ENCODE measurements around the gene PTCH2.
A peak's percentile ranks its signal among the peaks of the same experiment; 100 is the strongest.

The PTCH2 gene

DNA sequence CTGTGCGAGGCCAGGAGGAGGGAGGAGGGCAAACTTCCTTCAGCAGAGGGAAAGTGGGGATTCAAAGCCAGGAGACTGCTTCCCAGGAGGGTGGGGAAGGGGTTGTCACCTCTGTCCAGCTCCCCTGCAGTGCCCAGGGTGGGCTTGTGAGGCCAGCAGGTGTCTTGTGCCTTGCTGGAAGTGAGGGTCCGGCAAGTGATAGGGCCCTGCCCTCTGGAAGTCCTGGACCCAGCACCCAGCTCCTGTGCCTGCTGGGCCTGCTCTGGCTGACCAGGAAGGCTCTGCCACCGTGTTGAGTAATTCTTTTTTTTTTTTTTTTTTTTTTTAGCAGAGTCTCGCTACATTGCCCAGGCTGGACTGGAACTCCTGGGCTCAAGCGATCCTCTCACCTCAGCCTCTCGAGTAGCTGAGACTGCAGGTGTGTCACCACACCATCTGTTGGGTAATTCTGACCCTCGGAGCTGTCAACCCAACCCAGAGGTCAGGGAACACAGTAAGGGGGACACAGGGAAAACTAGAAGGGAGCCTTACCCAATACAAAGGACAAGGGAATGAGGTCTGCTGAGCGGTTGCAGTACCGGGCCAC lies 56.1 kb downstream of the PTCH2 start:
- Histone ChIP-seq H3K4me1 (ENCODE audit: control insufficient read depth, insufficient read depth, low read length) (peaks cover 32% of the 10 kb centered on the region), H3K27me3 (ENCODE audit: control insufficient read depth, insufficient read depth, low read length) (peaks cover 3% of the 10 kb centered on the region), H3K9ac (ENCODE audit: low read length) (no peak overlapping the region), H3K9me3 (ENCODE audit: control insufficient read depth, low read length) (no peaks in the 10 kb centered on the region), H3K4me3 (ENCODE audit: low read length) (no peak overlapping the region), H3K36me3 (ENCODE audit: control insufficient read depth, insufficient read depth, low read length) (no peaks in the 10 kb centered on the region)

DNA sequence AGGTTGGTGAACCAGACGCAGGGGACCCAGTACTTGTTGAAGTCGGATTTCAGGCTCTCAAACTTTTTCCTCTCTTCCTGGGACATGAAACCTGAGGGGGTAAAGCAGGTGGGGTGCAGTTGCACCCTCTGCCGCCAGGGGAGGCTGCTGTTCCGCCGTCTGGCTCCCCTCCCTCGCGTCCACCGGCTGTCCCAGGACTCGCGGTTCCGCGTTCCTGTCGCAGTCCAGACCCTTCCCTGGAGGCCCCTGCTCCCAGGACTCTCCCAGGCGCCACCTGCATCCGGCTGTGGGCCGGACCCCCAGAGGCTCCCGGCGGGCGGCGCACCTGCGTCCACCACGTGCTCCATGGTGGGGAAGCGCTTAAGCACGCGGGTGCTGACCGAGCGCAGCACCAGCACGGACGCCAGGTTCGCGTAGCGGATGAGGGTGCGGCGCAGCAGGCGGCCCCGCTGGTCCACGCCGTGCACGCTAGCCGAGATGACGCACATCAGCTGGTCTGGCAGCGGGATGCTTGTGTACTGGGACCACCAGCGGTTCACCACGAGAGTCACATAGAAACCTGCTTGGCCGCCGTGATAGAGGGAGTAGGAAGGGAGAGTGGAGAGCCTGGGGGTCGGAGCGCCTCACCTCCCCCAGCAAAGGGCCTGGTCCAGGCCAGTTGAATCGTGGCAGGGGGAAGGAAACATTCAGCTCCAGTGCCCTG lies 56.8 kb downstream of the PTCH2 start:
- H3K36me3 ChIP-seq (ENCODE audit: control insufficient read depth, insufficient read depth, low read length): no peaks in the 10 kb centered on the region
- H3K9me3 ChIP-seq (ENCODE audit: control insufficient read depth, low read length): no peaks in the 10 kb centered on the region
- H3K4me1 ChIP-seq (ENCODE audit: control insufficient read depth, insufficient read depth, low read length): peaks cover 27% of the 10 kb centered on the region
- H3K4me3 ChIP-seq (ENCODE audit: low read length): peak overlapping the region; percentile 41
- H3K9ac ChIP-seq (ENCODE audit: low read length): peak overlapping the region; percentile 45
- peaks cover 3% of the 10 kb centered on the region for H3K27me3 ChIP-seq (ENCODE audit: control insufficient read depth, insufficient read depth, low read length)

DNA sequence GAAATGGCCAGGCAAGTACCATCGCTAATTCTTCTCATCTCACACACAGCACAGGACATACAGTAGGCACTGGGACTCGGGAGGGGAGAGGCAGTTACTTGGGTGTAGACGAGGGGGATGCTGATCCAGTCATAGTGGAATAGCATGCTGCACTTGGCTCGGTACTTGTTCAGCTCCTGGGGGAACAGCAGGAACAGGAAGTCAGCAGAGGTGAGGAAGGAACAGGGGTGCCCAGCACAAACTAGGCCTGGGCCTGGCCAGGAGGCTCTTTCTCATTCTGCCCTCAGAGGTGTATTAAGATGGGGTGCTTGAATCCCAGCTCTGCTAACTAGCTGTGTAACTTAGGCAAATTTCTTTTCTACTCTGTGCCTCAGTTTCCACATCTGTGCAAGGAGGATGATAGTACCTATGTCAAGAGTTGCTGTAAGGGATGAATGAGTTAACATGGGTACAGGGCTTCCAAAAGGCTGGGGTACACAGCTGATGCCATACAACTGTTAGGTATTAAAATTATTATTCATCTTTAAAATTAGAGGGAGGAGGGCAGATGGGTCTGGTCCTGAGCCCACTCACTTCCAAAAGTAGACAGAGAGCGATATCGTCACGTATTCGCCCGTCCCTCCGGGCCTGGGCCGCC lies 57.4 kb downstream of the PTCH2 start:
- no peaks in the 10 kb centered on the region for H3K9me3 ChIP-seq (ENCODE audit: control insufficient read depth, low read length)
- H3K4me1 ChIP-seq (ENCODE audit: control insufficient read depth, insufficient read depth, low read length): peaks cover 24% of the 10 kb centered on the region
- H3K4me3 ChIP-seq (ENCODE audit: low read length): peak overlapping the region; percentile 41
- peak overlapping the region; percentile 45 for H3K9ac ChIP-seq (ENCODE audit: low read length)
- H3K27me3 ChIP-seq (ENCODE audit: control insufficient read depth, insufficient read depth, low read length): peaks cover 3% of the 10 kb centered on the region
- H3K36me3 ChIP-seq (ENCODE audit: control insufficient read depth, insufficient read depth, low read length): no peaks in the 10 kb centered on the region

DNA sequence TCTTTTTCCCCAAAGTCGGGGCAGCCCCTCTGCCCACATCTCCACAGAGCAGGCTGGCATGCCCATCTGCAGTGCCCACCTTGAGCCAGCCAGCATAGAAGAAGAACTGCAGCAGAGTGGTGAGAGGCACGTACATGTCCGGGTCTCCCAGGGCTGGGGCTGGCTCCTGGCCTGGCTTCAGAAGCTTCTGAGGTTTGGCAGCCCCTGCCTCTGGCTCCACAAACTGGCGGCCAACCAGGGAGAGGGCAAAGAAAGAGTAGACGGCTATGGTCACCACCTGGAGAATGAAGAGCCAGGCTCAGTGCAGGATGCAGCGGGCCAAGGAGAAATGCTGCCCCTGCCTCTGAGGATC lies 58.0 kb downstream of the PTCH2 start:
- peaks cover 3% of the 10 kb centered on the region for H3K27me3 ChIP-seq (ENCODE audit: control insufficient read depth, insufficient read depth, low read length)
- no peaks in the 10 kb centered on the region for H3K36me3 ChIP-seq (ENCODE audit: control insufficient read depth, insufficient read depth, low read length)
- H3K4me1 ChIP-seq (ENCODE audit: control insufficient read depth, insufficient read depth, low read length): peaks cover 24% of the 10 kb centered on the region
- no peaks in the 10 kb centered on the region for H3K9me3 ChIP-seq (ENCODE audit: control insufficient read depth, low read length)
- H3K4me3 ChIP-seq (ENCODE audit: low read length): no peak overlapping the region
- H3K9ac ChIP-seq (ENCODE audit: low read length): peak overlapping the region; percentile 45

DNA sequence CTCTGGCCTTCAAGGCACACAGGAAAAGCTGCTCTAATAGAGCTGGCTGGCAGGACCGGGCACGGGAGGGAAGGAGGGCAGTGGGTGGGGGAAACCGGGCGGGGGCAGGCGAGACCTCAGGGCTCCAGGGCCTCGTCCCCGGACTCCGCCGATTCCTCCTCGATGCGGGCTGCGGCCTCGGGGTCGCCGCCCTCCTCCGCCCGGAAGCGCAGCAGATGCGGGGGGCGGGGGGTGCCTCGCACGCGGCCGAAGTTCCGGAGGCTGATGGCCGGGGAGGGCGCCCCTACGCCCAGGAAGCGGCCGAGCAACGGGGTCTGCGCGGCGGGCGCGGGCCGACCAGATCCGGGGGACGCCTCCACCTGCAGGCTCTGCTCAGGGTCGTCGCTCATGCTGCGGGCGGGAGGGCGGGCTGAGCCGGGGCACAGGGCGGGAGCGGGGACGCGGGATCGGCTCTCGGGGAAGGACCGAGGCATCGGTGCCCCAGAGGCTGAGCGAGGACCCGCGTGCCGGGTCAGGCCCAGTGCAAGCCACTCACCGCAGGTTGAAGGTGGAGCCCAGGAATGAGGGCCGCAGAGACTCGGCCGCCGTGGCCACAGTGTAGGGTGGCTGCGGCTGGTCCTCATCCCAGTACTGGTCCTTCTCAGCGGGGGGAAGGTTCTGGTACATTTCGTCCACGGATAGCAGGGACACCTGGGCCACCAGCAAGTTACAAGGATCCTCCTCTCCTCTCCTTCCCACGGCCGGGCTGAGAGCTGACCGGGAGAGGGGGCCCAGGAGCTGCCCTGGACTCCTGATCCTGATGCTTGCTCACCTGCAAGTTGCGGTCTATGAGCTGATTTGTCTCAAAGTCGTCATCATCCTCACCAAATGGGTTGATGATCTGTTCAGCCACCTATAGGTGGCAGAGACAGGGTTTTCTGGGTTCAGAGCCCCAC lies 58.7 kb downstream of the PTCH2 start:
- Histone ChIP-seq H3K27me3 (ENCODE audit: control insufficient read depth, insufficient read depth, low read length) (peaks cover 3% of the 10 kb centered on the region), H3K9me3 (ENCODE audit: control insufficient read depth, low read length) (no peaks in the 10 kb centered on the region), H3K36me3 (ENCODE audit: control insufficient read depth, insufficient read depth, low read length) (no peaks in the 10 kb centered on the region), H3K9ac (ENCODE audit: low read length) (peak overlapping the region; percentile 58), H3K4me1 (ENCODE audit: control insufficient read depth, insufficient read depth, low read length) (peaks cover 24% of the 10 kb centered on the region), H3K4me3 (ENCODE audit: low read length) (no peak overlapping the region)

DNA sequence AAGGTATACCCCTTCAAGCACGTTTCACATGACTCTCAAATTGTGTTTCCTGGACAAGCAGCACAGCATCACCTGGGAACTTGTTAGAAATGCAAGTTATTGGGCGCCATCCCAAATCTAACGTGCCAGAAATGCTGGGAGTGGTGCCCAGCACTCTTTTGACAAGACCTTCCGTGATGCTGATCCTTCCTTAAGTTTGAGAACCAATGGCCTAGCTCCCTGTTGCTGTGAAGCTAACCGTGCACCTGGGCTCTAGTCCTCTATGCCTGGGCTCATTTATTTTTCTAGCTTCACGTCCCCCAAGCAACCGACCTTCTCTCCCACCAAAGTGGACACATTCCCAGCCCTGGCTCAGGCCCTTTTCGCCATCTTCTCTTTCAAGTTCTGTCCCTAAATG lies 59.4 kb downstream of the PTCH2 start:
- no peaks in the 10 kb centered on the region for H3K9me3 ChIP-seq (ENCODE audit: control insufficient read depth, low read length)
- H3K4me1 ChIP-seq (ENCODE audit: control insufficient read depth, insufficient read depth, low read length): peaks cover 24% of the 10 kb centered on the region
- H3K4me3 ChIP-seq (ENCODE audit: low read length): no peak overlapping the region
- peaks cover 3% of the 10 kb centered on the region for H3K27me3 ChIP-seq (ENCODE audit: control insufficient read depth, insufficient read depth, low read length)
- no peaks in the 10 kb centered on the region for H3K36me3 ChIP-seq (ENCODE audit: control insufficient read depth, insufficient read depth, low read length)
- peak overlapping the region; percentile 58 for H3K9ac ChIP-seq (ENCODE audit: low read length)

DNA sequence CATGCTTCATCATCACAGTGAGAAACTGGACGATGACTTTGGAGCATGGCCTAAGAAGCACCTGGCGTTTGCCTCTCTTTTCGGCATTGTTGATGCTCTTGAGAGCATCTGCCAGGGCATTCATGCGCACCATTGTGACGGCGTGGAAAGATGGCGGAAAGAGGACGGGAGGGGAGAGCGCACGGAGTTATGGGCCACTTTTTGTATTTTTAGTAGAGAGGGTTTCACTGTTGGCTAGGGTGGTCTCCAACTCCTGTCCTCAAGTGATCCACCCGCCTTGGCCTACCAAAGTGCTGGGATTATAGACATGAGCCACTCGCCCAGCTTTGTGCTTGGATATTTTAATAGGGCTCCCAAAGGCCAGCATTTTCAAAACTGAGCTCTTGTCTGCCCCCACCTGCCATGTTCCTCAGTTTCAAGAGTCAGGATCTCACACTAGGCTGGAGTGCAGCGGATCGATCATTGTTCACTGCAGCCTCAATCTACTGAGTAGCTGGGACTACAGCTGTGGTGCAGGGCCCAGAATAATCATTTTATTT lies 62.4 kb downstream of the PTCH2 start:
- H3K9ac ChIP-seq (ENCODE audit: low read length): no peak overlapping the region
- peaks cover 30% of the 10 kb centered on the region for H3K4me1 ChIP-seq (ENCODE audit: control insufficient read depth, insufficient read depth, low read length)
- H3K9me3 ChIP-seq (ENCODE audit: control insufficient read depth, low read length): no peaks in the 10 kb centered on the region
- H3K36me3 ChIP-seq (ENCODE audit: control insufficient read depth, insufficient read depth, low read length): peaks cover 7% of the 10 kb centered on the region
- H3K27me3 ChIP-seq (ENCODE audit: control insufficient read depth, insufficient read depth, low read length): peaks cover 3% of the 10 kb centered on the region
- H3K4me3 ChIP-seq (ENCODE audit: low read length): no peak overlapping the region

DNA sequence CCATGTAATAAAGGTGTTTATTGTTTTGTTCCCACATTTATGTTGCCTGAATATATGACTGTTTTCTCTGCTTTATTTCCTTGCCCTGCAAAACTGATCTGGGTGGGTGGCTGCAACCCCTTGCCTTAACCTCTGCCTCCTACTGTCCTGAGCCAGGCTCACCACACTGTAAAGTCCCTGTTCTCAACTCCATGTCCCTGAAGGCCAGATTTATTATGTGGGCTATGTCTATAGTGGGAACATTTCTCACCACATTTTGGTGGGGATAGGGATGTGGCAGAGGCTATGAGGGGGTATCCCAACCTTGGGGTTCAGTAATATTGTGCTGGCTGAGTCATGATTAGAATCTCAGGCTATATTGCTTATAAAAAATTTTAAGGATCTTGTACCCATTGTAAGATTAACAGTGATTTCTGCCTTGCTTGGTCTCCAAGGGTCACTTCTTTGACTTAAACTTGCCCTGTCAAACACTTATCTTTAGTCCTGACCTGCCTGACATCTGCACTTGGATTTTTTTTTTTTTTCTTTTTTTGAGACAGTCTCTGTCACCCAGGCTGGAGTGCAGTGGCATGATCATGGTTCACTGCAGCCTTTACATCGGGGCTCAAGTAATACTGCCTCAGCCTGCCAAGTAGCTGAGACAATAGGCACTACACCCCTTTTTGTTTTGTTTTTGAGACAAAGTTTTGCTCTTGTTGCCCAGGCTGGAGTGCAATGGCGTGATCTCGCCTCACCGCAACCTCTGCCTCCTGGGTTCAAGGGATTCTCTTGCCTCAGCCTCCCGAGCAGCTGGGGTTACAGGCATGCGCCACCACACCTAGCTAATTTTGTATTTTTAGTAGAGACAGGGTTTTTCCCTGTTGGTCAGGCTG lies 64.1 kb downstream of the PTCH2 start:
- Histone ChIP-seq H3K4me3 (ENCODE audit: low read length) (no peak overlapping the region), H3K4me1 (ENCODE audit: control insufficient read depth, insufficient read depth, low read length) (peaks cover 17% of the 10 kb centered on the region), H3K9me3 (ENCODE audit: control insufficient read depth, low read length) (no peaks in the 10 kb centered on the region), H3K36me3 (ENCODE audit: control insufficient read depth, insufficient read depth, low read length) (peaks cover 7% of the 10 kb centered on the region), H3K27me3 (ENCODE audit: control insufficient read depth, insufficient read depth, low read length) (no peaks in the 10 kb centered on the region), H3K9ac (ENCODE audit: low read length) (no peak overlapping the region)

DNA sequence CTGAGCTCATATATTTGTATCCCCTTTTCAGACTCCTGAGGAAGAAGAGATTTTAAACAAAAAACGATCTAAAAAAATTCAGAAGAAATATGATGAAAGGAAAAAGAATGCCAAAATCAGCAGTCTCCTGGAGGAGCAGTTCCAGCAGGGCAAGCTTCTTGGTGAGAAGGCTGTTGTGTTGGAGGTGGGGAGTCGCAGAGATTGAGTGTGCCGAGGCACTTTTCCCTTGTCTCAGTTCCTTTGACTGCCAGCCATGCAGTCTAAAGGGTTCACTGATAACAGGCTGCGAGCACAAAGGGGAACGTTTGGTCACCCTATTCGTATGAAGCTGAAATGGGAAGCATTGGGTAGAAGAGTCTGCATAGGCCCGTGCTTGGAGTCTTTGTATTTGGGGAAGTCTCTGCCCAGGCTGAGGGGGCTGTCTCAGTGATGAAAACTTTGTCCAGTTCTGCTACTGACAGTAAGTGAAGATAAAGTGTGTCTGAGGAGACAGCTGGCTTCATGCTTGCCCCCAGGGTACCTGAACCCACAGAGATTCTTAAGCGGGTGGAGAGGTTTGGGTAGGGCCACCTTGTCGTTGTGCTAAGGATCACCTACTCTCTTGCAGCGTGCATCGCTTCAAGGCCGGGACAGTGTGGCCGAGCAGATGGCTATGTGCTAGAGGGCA lies 65.0 kb downstream of the PTCH2 start:
- H3K4me3 ChIP-seq (ENCODE audit: low read length): no peak overlapping the region
- no peak overlapping the region for H3K9ac ChIP-seq (ENCODE audit: low read length)
- no peaks in the 10 kb centered on the region for H3K9me3 ChIP-seq (ENCODE audit: control insufficient read depth, low read length)
- peaks cover 7% of the 10 kb centered on the region for H3K36me3 ChIP-seq (ENCODE audit: control insufficient read depth, insufficient read depth, low read length)
- peaks cover 13% of the 10 kb centered on the region for H3K4me1 ChIP-seq (ENCODE audit: control insufficient read depth, insufficient read depth, low read length)
- no peaks in the 10 kb centered on the region for H3K27me3 ChIP-seq (ENCODE audit: control insufficient read depth, insufficient read depth, low read length)

DNA sequence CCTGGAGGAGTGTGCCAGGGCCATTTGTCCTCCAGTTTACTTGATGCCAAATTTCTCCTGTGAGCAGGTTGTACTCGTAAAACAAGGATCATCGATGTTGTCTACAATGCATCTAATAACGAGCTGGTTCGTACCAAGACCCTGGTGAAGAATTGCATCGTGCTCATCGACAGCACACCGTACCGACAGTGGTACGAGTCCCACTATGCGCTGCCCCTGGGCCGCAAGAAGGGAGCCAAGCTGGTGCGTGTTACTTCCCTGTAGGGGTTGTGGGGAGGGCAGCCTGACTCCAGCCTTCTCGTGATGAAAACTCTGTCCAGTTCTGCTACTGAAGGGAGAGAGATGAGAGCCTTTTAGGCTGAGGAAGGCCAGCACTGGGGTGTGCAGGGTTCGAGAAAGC lies 65.5 kb downstream of the PTCH2 start:
- Histone ChIP-seq H3K9me3 (ENCODE audit: control insufficient read depth, low read length) (no peaks in the 10 kb centered on the region), H3K9ac (ENCODE audit: low read length) (peak overlapping the region; percentile 92), H3K27me3 (ENCODE audit: control insufficient read depth, insufficient read depth, low read length) (no peaks in the 10 kb centered on the region), H3K4me3 (ENCODE audit: low read length) (no peak overlapping the region), H3K4me1 (ENCODE audit: control insufficient read depth, insufficient read depth, low read length) (peaks cover 13% of the 10 kb centered on the region), H3K36me3 (ENCODE audit: control insufficient read depth, insufficient read depth, low read length) (peaks cover 7% of the 10 kb centered on the region)

DNA sequence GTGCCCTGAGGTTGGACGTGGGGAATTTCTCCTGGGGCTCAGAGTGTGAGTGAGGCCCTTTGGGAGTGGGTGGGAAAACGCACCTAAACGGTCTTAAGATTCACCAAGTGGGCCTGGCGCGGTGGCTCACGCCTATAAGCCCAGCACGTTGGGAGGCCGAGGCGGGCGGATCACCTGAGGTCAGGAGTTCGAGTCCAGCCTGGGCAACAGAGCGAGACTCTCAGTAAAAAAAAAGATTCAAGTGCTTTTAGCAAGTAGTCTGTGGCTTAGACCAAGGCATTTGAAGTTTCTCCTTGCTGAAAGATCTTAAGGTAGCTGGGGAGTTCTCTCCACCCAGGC lies 66.4 kb downstream of the PTCH2 start:
- Histone ChIP-seq H3K27me3 (ENCODE audit: control insufficient read depth, insufficient read depth, low read length) (no peaks in the 10 kb centered on the region), H3K4me1 (ENCODE audit: control insufficient read depth, insufficient read depth, low read length) (peaks cover 13% of the 10 kb centered on the region), H3K9me3 (ENCODE audit: control insufficient read depth, low read length) (no peaks in the 10 kb centered on the region), H3K36me3 (ENCODE audit: control insufficient read depth, insufficient read depth, low read length) (peaks cover 7% of the 10 kb centered on the region), H3K9ac (ENCODE audit: low read length) (peak overlapping the region; percentile 92), H3K4me3 (ENCODE audit: low read length) (peak overlapping the region; percentile 87)

Data from mucosa of stomach (tissue), 1 donor.